ENCODE results near the gene FAF1.

- TF ChIP-seq CTCF (IDR thresholded peaks at IDR 0.05) (no peak), POLR2A (IDR thresholded peaks at IDR 0.05; ENCODE audit: low read depth) (no peak)
Measured at GRCh38 chr1:50822035-50822776, 137.9 kb downstream of the FAF1 start.

All from esophagus muscularis mucosa (tissue), 3 donors.